Measurements from ENCODE around the gene ADGRF4. TPM values are rescaled to one million over a fixed set of nuclear protein-coding genes. Genes with fewer than 3 reads are reported as not detected.

Gene ADGRF4
- total and polyA plus RNA-seq, 2 of the 8 experiments (the other 6 are each of a cell fraction or from before 2014, with no cell fraction given), result 0.02 TPM; not detected in 1

DNA sequence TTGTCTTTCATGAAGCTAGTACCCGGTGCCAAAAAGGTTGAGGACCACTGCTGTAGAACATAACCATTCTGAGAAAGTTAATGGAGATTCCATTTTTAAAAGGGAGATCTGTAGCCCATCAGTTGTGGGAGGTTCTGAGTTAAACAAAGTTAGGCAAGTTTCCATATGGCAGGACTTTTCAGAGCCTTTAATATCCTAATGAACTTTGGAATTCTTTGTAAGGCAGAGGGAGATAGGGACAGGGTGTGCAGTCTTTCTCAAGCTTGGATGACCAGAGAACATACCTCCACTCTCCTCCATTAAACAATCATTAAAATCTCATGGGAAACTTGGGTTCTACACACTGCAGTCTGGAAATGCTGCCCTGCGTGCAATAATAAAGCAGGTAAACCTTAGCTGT lies 14.8 kb downstream of the ADGRF4 start:
- H3K4me2 ChIP-seq (ENCODE audit: insufficient read depth in 1 of 2, low read depth in 2 of 2, low read length in 2 of 2), result no peak overlapping the region
- WGBS, 2 experiments (ENCODE audit: extremely low coverage in 1 of 2, insufficient coverage in 1 of 2, insufficient read length in 1 of 2, insufficient replicate concordance in 2 of 2, low coverage in 1 of 2, low lambda C conversion rate in 2 of 2, missing lambda C conversion rate in 1 of 2), result 95% methylated on average over 2 of the region's 2 CpGs; no CpG with 5 or more reads in 1 of the 2 experiments
- H3K27ac ChIP-seq (ENCODE audit: low read depth, low read length), result no peak overlapping the region
- no peak overlapping the region for H2AK5ac ChIP-seq (ENCODE audit: low read depth, low read length)
- no peak overlapping the region for H2BK15ac ChIP-seq (ENCODE audit: low read length)
- H3K56ac ChIP-seq (replicated peaks; ENCODE audit: insufficient read length, low read depth, low read length), result no peak overlapping the region
- ChIA-PET POLR2A (ENCODE audit: partially characterized antibody) (interaction anchor here (1.2 kb wide), 1 partner anchor 10 kb away, joined by 4 read pairs; no protein-coding TSS in a partner anchor), CTCF (ENCODE audit: partially characterized antibody) (interaction anchor here (0.9 to 1.5 kb wide), 2 partner anchors 67 to 82 kb away, joined by 3 to 5 read pairs; no protein-coding TSS in a partner anchor)
- H3K9me3 ChIP-seq (ENCODE audit: insufficient read depth in 2 of 2, low read depth in 1 of 2, low read length in 1 of 2), result peaks cover 0 to 3% of the 10 kb centered on the region in 2 experiments; a peak in 1 of 4 replicates
- H3K18ac ChIP-seq (ENCODE audit: extremely low read depth, low read length), result no peak overlapping the region
- no peaks in the 10 kb centered on the region for H3K36me3 ChIP-seq (ENCODE audit: control insufficient read depth in 2 of 4, insufficient read depth in 4 of 4, low read length in 3 of 4)
- H2BK5ac ChIP-seq (ENCODE audit: low read depth, low read length), result no peak overlapping the region
- H3K79me1 ChIP-seq (ENCODE audit: low read depth, low read length), result no peaks in the 10 kb centered on the region
- H3K4me1 ChIP-seq (replicated peaks in 1 of 4; ENCODE audit: control insufficient read depth in 3 of 4, insufficient read depth in 4 of 4, low read length in 3 of 4), result no peaks in the 10 kb centered on the region
- no peak overlapping the region for H2BK12ac ChIP-seq (ENCODE audit: low read depth, low read length)
- no peak overlapping the region for H4K91ac ChIP-seq (replicated peaks; ENCODE audit: insufficient read length, low read length)
- H3K4ac ChIP-seq (replicated peaks; ENCODE audit: insufficient read length, low read depth, low read length), result no peak overlapping the region
- H3K23ac ChIP-seq (ENCODE audit: insufficient read length), result no peak overlapping the region
- H3K27me3 ChIP-seq (replicated peaks in 1 of 4; ENCODE audit: control insufficient read depth in 3 of 4, extremely low read depth in 1 of 4, insufficient read depth in 3 of 4, low read length in 3 of 4), result no peaks in the 10 kb centered on the region
- no peaks in the 10 kb centered on the region for H4K20me1 ChIP-seq (replicated peaks in 1 of 2; ENCODE audit: control insufficient read depth in 1 of 2, insufficient read depth in 2 of 2, low read length in 2 of 2)
- DNase-seq (ENCODE audit: low read depth in 1 of 2, low spot score in 2 of 2) (no peak), FAIRE-seq (no peak)
- no peak overlapping the region for H2BK20ac ChIP-seq (ENCODE audit: low read length)
- no peak overlapping the region for H2AFZ ChIP-seq (ENCODE audit: low read length)
- no peaks in the 10 kb centered on the region for H3K23me2 ChIP-seq (ENCODE audit: low read depth, low read length)
- no peak overlapping the region for H3K9ac ChIP-seq (replicated peaks in 1 of 4; ENCODE audit: extremely low read depth in 1 of 4, low read depth in 3 of 4, low read length in 3 of 4)
- H4K5ac ChIP-seq (ENCODE audit: insufficient read length, low read depth, low read length), result no peak overlapping the region
- H4K8ac ChIP-seq (ENCODE audit: extremely low read depth, insufficient read depth, low read length), result no peak overlapping the region
- H2BK120ac ChIP-seq (replicated peaks; ENCODE audit: low read depth, low read length), result no peak overlapping the region
- H3K4me3 ChIP-seq (ENCODE audit: extremely low read depth in 1 of 4, insufficient read depth in 2 of 4, low read depth in 3 of 4, low read length in 4 of 4), result no peak overlapping the region
- H3K79me2 ChIP-seq (ENCODE audit: control insufficient read depth in 1 of 2, insufficient read depth in 2 of 2, low read length in 2 of 2), result no peaks in the 10 kb centered on the region
- H3K14ac ChIP-seq (ENCODE audit: insufficient read length), result no peak overlapping the region
- TF ChIP-seq SAP30 (IDR thresholded peaks at IDR 0.05; ENCODE audit: insufficient read depth, insufficient replicate concordance, low read length) (no peak), SUZ12 (IDR thresholded peaks at IDR 0.05; ENCODE audit: low read length) (no peak), KDM5A (IDR thresholded peaks at IDR 0.05; ENCODE audit: low read length) (no peak), TBP (IDR thresholded peaks at IDR 0.05; ENCODE audit: low read depth, low read length) (no peak), NRF1 (IDR thresholded peaks at IDR 0.05; ENCODE audit: low read depth, low read length) (no peak), CHD2 (IDR thresholded peaks at IDR 0.05; ENCODE audit: low read length) (no peak), SP4 (IDR thresholded peaks at IDR 0.05; ENCODE audit: low read length) (no peak), KDM1A (IDR thresholded peaks at IDR 0.05; ENCODE audit: borderline replicate concordance, low read length) (no peak), RAD21 (IDR thresholded peaks at IDR 0.05 in 1 of 2, conservative IDR thresholded peaks at IDR 0.05 in 1 of 2; ENCODE audit: low read depth in 2 of 2, low read length in 2 of 2) (no peak), SIN3A (conservative IDR thresholded peaks at IDR 0.05 in 1 of 2, IDR thresholded peaks at IDR 0.05 in 1 of 2; ENCODE audit: low read depth in 1 of 2, low read length in 2 of 2) (no peak), GABPA (IDR thresholded peaks at IDR 0.05; ENCODE audit: borderline replicate concordance, insufficient read depth, low read length) (no peak), POLR2AphosphoS5 (IDR thresholded peaks at IDR 0.05; ENCODE audit: low read depth, low read length) (no peak), HDAC6 (IDR thresholded peaks at IDR 0.05; ENCODE audit: low read depth, low read length) (no peak), TCF12 (IDR thresholded peaks at IDR 0.05; ENCODE audit: low read depth, low read length) (no peak)

All from H1 (cell line).